ENCODE data around the gene OVOL1. TPM values are rescaled to one million over a fixed set of nuclear protein-coding genes. Genes with fewer than 3 reads are reported as not detected.
A peak's percentile ranks its signal among the peaks of the same experiment; 100 is the strongest.

The OVOL1 gene
- under 1 TPM in 1 of 4 donors, not detected in 3; 0.62 TPM for total RNA-seq

GRCh38 chr11:65786786-65787636 is at the start of gene OVOL1:
TSS of gene OVOL1 (plus strand) at chr11:65787063. CDS start at chr11:65787374, 311 bp downstream.
- no peaks in the 10 kb centered on the region for H3K9me3 ChIP-seq
- H3K36me3 ChIP-seq = no peaks in the 10 kb centered on the region
- H3K27me3 ChIP-seq = peaks cover 77% of the 10 kb centered on the region
- H3K4me1 ChIP-seq = peaks cover 0 to 28% (median 14%) of the 10 kb centered on the region in 3 donors
- peak within 1 kb of the TSS in 1 of 2 donors; percentile 40 for H3K4me3 ChIP-seq
- no peak for TF ChIP-seq POLR2A (IDR thresholded peaks at IDR 0.05)
- TF ChIP-seq EP300 (IDR thresholded peaks at IDR 0.05) = no peak
- TF ChIP-seq CTCF (IDR thresholded peaks at IDR 0.05) = no peak
- TF ChIP-seq POLR2AphosphoS5 (IDR thresholded peaks at IDR 0.05) = no peak
- WGBS, 2 donors (ENCODE audit: low coverage in 1 of 2) = no CpG with 5 or more reads among the region's 112 CpGs
- H3K27ac ChIP-seq = no peak within 1 kb of the TSS
- no peak for ATAC-seq

GRCh38 chr11:65739022-65739421 is 47.8 kb upstream of the OVOL1 start:
- no peak overlapping the region for H3K4me3 ChIP-seq
- H3K27ac ChIP-seq = no peak overlapping the region
- peaks cover 23% of the 10 kb centered on the region for H3K27me3 ChIP-seq
- ATAC-seq = no peak
- no peaks in the 10 kb centered on the region for H3K9me3 ChIP-seq
- no peaks in the 10 kb centered on the region for H3K36me3 ChIP-seq
- no peak for TF ChIP-seq CTCF (IDR thresholded peaks at IDR 0.05)
- H3K4me1 ChIP-seq = no peaks in the 10 kb centered on the region
- WGBS, 2 donors (ENCODE audit: low coverage in 1 of 2) = 78 to 83% methylated on average over 2 of the region's 2 CpGs

GRCh38 chr11:65741185-65741584 is 45.7 kb upstream of the OVOL1 start:
- H3K36me3 ChIP-seq = no peaks in the 10 kb centered on the region
- no peak overlapping the region for H3K27ac ChIP-seq
- no peak overlapping the region for H3K4me3 ChIP-seq
- H3K27me3 ChIP-seq = peaks cover 26% of the 10 kb centered on the region
- TF ChIP-seq POLR2A (IDR thresholded peaks at IDR 0.05) (no peak), CTCF (IDR thresholded peaks at IDR 0.05) (no peak), POLR2AphosphoS5 (IDR thresholded peaks at IDR 0.05) (no peak), EP300 (IDR thresholded peaks at IDR 0.05) (no peak)
- no peaks in the 10 kb centered on the region for H3K9me3 ChIP-seq
- 75 to 88% methylated on average over 8 of the region's 8 CpGs for WGBS, 2 donors (ENCODE audit: low coverage in 1 of 2)
- no peak for ATAC-seq
- H3K4me1 ChIP-seq = no peaks in the 10 kb centered on the region

GRCh38 chr11:65742353-65742752 is 44.5 kb upstream of the OVOL1 start:
- Histone ChIP-seq H3K27me3 (peaks cover 26% of the 10 kb centered on the region), H3K36me3 (no peaks in the 10 kb centered on the region), H3K4me3 (no peak overlapping the region), H3K4me1 (no peaks in the 10 kb centered on the region), H3K27ac (no peak overlapping the region), H3K9me3 (no peaks in the 10 kb centered on the region)
- 67 to 78% methylated on average over 1 of the region's 1 CpG for WGBS, 2 donors (ENCODE audit: low coverage in 1 of 2)
- TF ChIP-seq POLR2A (IDR thresholded peaks at IDR 0.05) (no peak), POLR2AphosphoS5 (IDR thresholded peaks at IDR 0.05) (no peak)
- no peak for ATAC-seq

- H3K4me1 ChIP-seq = no peaks in the 10 kb centered on the region
- H3K36me3 ChIP-seq = no peaks in the 10 kb centered on the region
- no peak overlapping the region for H3K27ac ChIP-seq
- TF ChIP-seq POLR2AphosphoS5 (IDR thresholded peaks at IDR 0.05) = no peak
- TF ChIP-seq POLR2A (IDR thresholded peaks at IDR 0.05) = no peak
- TF ChIP-seq EP300 (IDR thresholded peaks at IDR 0.05) = no peak
- TF ChIP-seq CTCF (IDR thresholded peaks at IDR 0.05) = no peak
- WGBS, 2 donors (ENCODE audit: low coverage in 1 of 2) = 82 to 86% methylated on average over 2 to 5 of the region's 10 CpGs
- H3K27me3 ChIP-seq = peaks cover 26% of the 10 kb centered on the region
- ATAC-seq = no peak
- no peaks in the 10 kb centered on the region for H3K9me3 ChIP-seq
- no peak overlapping the region for H3K4me3 ChIP-seq
These were observed 43.2 kb upstream of the OVOL1 start for GRCh38 chr11:65743681-65744025.

All from gastroesophageal sphincter (tissue), 4 donors.